ENCODE measurements around the gene WWOX.

DNA sequence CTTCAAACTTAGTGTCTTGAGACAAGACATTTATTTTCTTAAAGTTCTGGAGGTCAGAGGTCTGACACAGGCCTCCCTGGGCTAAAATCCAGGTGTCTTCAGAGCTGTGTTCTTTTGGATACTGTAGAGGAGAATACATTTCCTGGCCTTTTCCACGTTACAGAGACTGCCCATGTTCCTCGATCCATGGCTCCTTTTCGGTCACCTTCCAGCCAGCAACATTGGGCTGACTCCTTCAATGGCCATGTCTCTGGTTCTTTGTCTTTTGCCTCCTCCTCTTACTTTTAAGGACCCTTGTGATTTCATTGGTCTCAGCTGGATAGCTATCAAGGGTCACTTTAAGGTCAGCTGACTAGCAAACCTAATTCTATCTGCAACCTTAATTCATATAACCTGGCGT, 212.4 kb downstream of the WWOX start:
- TF ChIP-seq EZH2 (IDR thresholded peaks at IDR 0.05; ENCODE audit: borderline replicate concordance, low read depth, low read length, severe bottlenecking) = no peak
- TF ChIP-seq, protein P1, sequence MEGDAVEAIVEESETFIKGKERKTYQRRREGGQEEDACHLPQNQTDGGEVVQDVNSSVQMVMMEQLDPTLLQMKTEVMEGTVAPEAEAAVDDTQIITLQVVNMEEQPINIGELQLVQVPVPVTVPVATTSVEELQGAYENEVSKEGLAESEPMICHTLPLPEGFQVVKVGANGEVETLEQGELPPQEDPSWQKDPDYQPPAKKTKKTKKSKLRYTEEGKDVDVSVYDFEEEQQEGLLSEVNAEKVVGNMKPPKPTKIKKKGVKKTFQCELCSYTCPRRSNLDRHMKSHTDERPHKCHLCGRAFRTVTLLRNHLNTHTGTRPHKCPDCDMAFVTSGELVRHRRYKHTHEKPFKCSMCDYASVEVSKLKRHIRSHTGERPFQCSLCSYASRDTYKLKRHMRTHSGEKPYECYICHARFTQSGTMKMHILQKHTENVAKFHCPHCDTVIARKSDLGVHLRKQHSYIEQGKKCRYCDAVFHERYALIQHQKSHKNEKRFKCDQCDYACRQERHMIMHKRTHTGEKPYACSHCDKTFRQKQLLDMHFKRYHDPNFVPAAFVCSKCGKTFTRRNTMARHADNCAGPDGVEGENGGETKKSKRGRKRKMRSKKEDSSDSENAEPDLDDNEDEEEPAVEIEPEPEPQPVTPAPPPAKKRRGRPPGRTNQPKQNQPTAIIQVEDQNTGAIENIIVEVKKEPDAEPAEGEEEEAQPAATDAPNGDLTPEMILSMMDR (IDR thresholded peaks at IDR 0.05; ENCODE audit: borderline replicate concordance, extremely low read depth, low read length, poor library complexity, severe bottlenecking) = no peak
